ENCODE data around the gene HECTD4. TPM values are rescaled to one million over a fixed set of nuclear protein-coding genes. Genes with fewer than 3 reads are reported as not detected.

The HECTD4 gene
- total RNA-seq, 2 donors from 2014 or later: 51.3 to 76.7 TPM

DNA sequence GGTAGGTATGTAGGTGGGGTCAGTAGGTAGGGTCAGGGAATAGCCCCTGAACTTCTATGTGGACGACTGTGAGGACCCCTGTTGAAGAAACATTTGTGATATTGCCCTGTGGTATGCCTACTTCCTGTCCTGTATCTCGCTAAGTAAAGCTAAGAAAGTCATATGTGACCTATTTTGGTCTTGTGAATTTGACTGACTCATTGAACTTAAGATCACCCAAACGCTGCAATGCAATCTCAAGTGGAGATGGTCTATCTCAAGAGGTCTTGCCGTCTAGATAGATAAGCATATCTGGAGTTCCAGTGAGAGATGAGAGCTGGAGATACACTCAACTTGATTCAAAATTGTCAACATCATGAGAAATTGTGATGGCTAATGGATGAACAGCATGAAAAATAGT, 183.1 kb downstream of the HECTD4 start:
- H3K4me1 Mint-ChIP-seq (ENCODE audit: low read depth in 2 of 2): peaks cover 0 to 6% of the 10 kb centered on the region in 2 donors
- ATAC-seq (peak in 1 of 2 donors; percentile 54), DNase-seq (ENCODE audit: low spot score) (no peak)
- H3K9me3 Mint-ChIP-seq: no peaks in the 10 kb centered on the region
- peaks cover 19% of the 10 kb centered on the region for H3K36me3 Mint-ChIP-seq
- H3K4me3 Mint-ChIP-seq: no peak overlapping the region
- no peak overlapping the region for H3K27ac Mint-ChIP-seq
- no peaks in the 10 kb centered on the region for H3K27me3 Mint-ChIP-seq

- peaks cover 0 to 6% of the 10 kb centered on the region in 2 donors for H3K4me1 Mint-ChIP-seq (ENCODE audit: low read depth in 2 of 2)
- no peaks in the 10 kb centered on the region for H3K9me3 Mint-ChIP-seq
- no peak overlapping the region for H3K27ac Mint-ChIP-seq
- H3K36me3 Mint-ChIP-seq: peaks cover 20% of the 10 kb centered on the region
- H3K27me3 Mint-ChIP-seq: no peaks in the 10 kb centered on the region
- H3K4me3 Mint-ChIP-seq: no peak overlapping the region
- ATAC-seq (peak; percentile 56 to 69), DNase-seq (ENCODE audit: low spot score) (no peak)
These were observed 184.0 kb downstream of the HECTD4 start for GRCh38 chr12:112198120-112198733.

GRCh38 chr12:112196196-112196875, 185.9 kb downstream of the HECTD4 start:
- ATAC-seq (no peak), DNase-seq (ENCODE audit: low spot score) (no peak)
- Mint-ChIP-seq H3K4me3 (no peak overlapping the region), H3K4me1 (ENCODE audit: low read depth in 2 of 2) (peaks cover 0 to 6% of the 10 kb centered on the region in 2 donors), H3K36me3 (peaks cover 30% of the 10 kb centered on the region), H3K9me3 (no peaks in the 10 kb centered on the region), H3K27ac (no peak overlapping the region), H3K27me3 (no peaks in the 10 kb centered on the region)

- no peak for ATAC-seq
- H3K36me3 Mint-ChIP-seq: peaks cover 23% of the 10 kb centered on the region
- no peaks in the 10 kb centered on the region for H3K9me3 Mint-ChIP-seq
- no peak overlapping the region for H3K27ac Mint-ChIP-seq
- H3K27me3 Mint-ChIP-seq: no peaks in the 10 kb centered on the region
- no peak for DNase-seq (ENCODE audit: low spot score)
- no peak overlapping the region for H3K4me3 Mint-ChIP-seq
- peaks cover 0 to 6% of the 10 kb centered on the region in 2 donors for H3K4me1 Mint-ChIP-seq (ENCODE audit: low read depth in 2 of 2)
These were observed 187.5 kb downstream of the HECTD4 start for GRCh38 chr12:112194601-112195247.

- Mint-ChIP-seq H3K27me3 (no peaks in the 10 kb centered on the region), H3K9me3 (no peaks in the 10 kb centered on the region), H3K36me3 (peaks cover 16% of the 10 kb centered on the region), H3K27ac (no peak overlapping the region), H3K4me3 (no peak overlapping the region), H3K4me1 (ENCODE audit: low read depth in 2 of 2) (no peaks in the 10 kb centered on the region)
- DNase-seq (ENCODE audit: low spot score) (no peak), ATAC-seq (peak in 1 of 2 donors; percentile 24)
These were observed 189.8 kb downstream of the HECTD4 start for GRCh38 chr12:112192475-112192874.

DNA sequence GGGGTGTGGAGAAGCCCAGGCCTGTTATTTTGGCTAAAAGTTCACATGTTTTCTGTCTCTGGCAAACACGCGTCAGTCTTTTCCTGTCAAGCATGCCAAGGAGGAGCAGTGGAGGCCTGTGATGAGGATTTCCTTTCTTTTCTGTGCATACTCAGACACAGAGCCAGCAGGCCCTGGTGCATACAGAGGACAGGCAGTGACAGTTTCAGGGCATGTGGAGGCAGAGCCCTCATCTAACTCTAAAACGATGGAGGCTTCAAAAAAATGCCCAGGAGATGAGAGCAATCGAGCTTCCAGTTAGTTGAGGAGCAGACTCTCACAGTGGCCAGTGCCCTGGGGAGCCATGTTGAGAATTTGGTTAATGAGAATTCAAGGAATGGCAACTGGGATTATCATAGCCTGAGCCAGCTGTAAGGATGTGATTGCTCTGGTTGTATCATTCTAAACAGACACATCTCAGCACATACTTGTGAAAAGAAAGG, 190.3 kb downstream of the HECTD4 start:
- H3K27me3 Mint-ChIP-seq: no peaks in the 10 kb centered on the region
- H3K27ac Mint-ChIP-seq: peak overlapping the region in 1 of 2 donors; percentile 58
- DNase-seq (ENCODE audit: low spot score): no peak
- peaks cover 16% of the 10 kb centered on the region for H3K36me3 Mint-ChIP-seq
- H3K9me3 Mint-ChIP-seq: no peaks in the 10 kb centered on the region
- no peak for ATAC-seq
- no peak overlapping the region for H3K4me3 Mint-ChIP-seq
- no peaks in the 10 kb centered on the region for H3K4me1 Mint-ChIP-seq (ENCODE audit: low read depth in 2 of 2)

GRCh38 chr12:112191201-112191600, 191.0 kb downstream of the HECTD4 start:
- H3K36me3 Mint-ChIP-seq: peaks cover 16% of the 10 kb centered on the region

GRCh38 chr12:112190231-112191025, 191.8 kb downstream of the HECTD4 start:
- Mint-ChIP-seq H3K4me1 (ENCODE audit: low read depth in 2 of 2) (no peaks in the 10 kb centered on the region), H3K27ac (no peak overlapping the region), H3K27me3 (no peaks in the 10 kb centered on the region), H3K4me3 (no peak overlapping the region), H3K36me3 (peaks cover 16% of the 10 kb centered on the region), H3K9me3 (no peaks in the 10 kb centered on the region)
- ATAC-seq: no peak
- DNase-seq (ENCODE audit: low spot score): no peak

More at GRCh38 chr12:112191201-112191600, 191.0 kb downstream of the HECTD4 start:
- H3K4me3 Mint-ChIP-seq: no peak overlapping the region
- H3K9me3 Mint-ChIP-seq: no peaks in the 10 kb centered on the region
- DNase-seq (ENCODE audit: low spot score) (no peak), ATAC-seq (no peak)
- no peaks in the 10 kb centered on the region for H3K4me1 Mint-ChIP-seq (ENCODE audit: low read depth in 2 of 2)
- no peaks in the 10 kb centered on the region for H3K27me3 Mint-ChIP-seq
- H3K27ac Mint-ChIP-seq: no peak overlapping the region

DNA sequence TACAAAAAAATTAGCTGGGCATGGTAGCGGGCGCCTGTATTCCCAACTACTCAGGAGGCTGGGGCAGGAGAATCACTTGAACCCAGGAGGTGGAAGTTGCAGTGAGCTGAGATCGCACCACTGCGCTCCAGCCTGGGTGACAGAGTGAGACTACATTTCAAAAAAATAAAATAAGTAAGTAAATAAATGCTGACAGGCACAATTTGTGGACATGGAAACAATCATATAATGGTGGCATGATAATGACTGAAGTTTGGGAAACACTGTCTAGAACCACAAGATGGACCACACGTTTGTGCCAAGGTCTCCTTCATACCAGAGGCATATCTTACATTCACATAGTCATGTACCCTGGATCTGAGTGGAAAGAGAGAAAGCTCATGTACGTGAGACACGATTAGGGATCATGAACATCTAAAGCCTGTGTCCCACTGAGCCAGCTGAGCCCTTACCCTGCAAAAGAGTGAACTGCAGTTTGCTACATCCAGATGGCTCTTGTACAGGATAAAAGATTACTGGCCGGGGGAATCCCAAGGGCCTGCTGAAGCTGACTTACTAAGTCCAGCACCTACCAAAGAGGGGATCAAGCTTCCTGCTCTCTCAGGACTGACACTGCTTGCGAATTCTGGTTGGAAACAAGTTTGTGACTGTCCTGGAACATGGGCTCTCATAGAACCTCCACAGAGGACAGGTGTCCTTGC, 194.0 kb downstream of the HECTD4 start:
- Mint-ChIP-seq H3K27me3 (no peaks in the 10 kb centered on the region), H3K27ac (no peak overlapping the region), H3K4me3 (no peak overlapping the region), H3K9me3 (no peaks in the 10 kb centered on the region), H3K4me1 (ENCODE audit: low read depth in 2 of 2) (peaks cover under 1 to 4% of the 10 kb centered on the region in 2 donors), H3K36me3 (peaks cover 11% of the 10 kb centered on the region)
- no peak for DNase-seq (ENCODE audit: low spot score)
- no peak for ATAC-seq

DNA sequence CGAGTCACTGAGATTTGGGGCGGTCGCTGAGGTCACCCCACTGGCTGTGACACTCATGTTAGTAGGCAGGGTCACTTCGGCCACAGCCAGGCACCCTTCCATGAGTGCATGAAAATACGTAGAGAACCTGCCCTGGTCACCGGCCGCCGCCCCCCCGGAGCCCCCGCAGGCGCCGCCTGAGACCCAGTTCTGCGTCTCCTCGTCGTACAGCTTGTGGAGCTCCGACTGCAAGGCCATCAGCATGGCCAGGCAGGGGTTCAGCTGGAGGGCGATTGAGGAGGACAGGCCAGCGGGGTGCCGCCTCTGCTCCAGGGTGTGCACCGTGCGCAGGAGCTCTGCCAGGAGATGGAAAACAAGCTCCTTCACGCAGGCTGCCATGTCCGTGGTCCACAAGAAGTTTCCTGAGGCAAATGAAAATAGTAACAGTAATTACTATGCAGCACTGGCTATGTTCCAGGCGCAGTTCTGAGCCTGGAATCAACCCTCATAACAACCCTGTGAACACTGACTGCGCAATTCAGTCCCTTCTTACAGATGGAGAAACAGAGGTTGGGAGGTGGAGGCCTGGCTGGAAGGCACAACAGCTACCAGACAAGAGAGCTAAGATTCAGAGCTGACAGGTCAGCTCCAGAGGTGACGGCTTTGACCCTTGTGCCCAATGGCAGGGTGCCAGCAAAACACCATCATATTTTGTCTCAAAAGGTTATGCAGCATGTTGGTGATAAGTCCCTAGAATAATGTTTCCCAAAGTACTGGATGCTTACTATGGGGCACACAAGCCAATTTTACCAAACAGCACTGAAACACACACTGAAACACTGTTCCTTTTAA, 196.9 kb downstream of the HECTD4 start:
- no peaks in the 10 kb centered on the region for H3K27me3 Mint-ChIP-seq
- ATAC-seq: peak in 1 of 2 donors; percentile 15
- peaks cover 4 to 8% of the 10 kb centered on the region in 2 donors for H3K4me1 Mint-ChIP-seq (ENCODE audit: low read depth in 2 of 2)
- no peak for DNase-seq (ENCODE audit: low spot score)
- no peaks in the 10 kb centered on the region for H3K9me3 Mint-ChIP-seq
- no peak overlapping the region for H3K27ac Mint-ChIP-seq
- no peak overlapping the region for H3K4me3 Mint-ChIP-seq
- H3K36me3 Mint-ChIP-seq: no peaks in the 10 kb centered on the region

DNA sequence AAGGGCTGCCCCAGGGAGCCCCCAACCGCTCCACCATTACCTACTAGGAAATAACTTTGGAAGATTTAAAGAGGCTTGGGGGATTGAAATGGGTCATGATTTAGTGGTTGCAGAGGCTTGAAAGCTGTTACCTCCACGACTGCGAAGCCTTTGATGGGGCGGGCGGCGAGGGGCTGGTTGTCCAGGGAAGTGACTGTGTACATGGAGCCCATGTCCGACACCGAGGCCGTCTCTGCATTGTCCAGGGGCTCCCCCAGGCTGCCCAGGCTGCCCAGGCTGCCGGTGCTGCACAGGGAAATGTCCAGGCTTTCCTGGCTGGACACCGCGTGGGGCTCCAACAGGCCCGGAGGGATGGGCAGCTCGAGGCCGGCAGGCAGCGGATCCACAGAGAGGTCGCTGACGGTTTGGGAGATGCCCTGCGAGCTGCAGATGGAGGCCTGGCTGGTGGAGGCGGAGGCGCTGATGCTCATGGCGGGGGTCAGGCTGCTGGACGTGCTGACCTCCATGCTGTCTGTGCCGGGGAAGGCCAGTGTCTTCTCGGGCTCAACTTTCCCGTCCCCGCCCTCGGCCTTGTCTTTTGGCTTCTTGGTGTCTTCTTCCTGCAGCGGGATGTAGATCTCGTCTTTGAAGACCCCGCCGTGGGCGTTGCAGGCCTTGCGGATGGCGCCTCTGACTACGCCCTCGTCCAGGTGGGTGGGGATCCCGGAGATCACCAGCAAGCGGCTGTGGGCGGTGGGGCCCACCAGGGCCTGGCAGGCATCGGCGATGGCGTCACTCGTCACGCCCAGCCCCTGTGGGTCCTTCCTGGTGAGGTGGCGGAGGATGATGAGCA, 198.0 kb downstream of the HECTD4 start:
- Mint-ChIP-seq H3K4me1 (ENCODE audit: low read depth in 2 of 2) (peaks cover 4 to 8% of the 10 kb centered on the region in 2 donors), H3K9me3 (no peaks in the 10 kb centered on the region), H3K36me3 (no peaks in the 10 kb centered on the region), H3K27me3 (no peaks in the 10 kb centered on the region), H3K27ac (no peak overlapping the region), H3K4me3 (no peak overlapping the region)
- ATAC-seq (peak in 1 of 2 donors; percentile 36), DNase-seq (ENCODE audit: low spot score) (no peak)

Data from natural killer cell treated with Interleukin-12 subunit alpha and Interleukin-12 subunit beta and Interleukin-15 and Interleukin-18, amount 100 ng/mL, for 72 hours (primary cell).